ENCODE results near the gene MRPL11.
A peak's percentile ranks its signal among the peaks of the same experiment; 100 is the strongest.

MRPL11 gene

GRCh38 chr11:66386171-66387069 lies 52.2 kb downstream of the MRPL11 start:
- peak; percentile 73 to 76 for DNase-seq

All from stimulated activated CD4-positive, alpha-beta T cell treated with anti-CD3 and anti-CD28 coated beads, Interleukin-4, amount 100 ng/mL, for 4 hours (primary cell).